CD4-positive, alpha-beta T cell treated with Interleukin-10 for 1 hour (primary cell): ENCODE measurements around the gene RNF6.

Source experiments
- DNase-seq: peaks from one replicate; pipeline ENCODE4 v3.0.0-alpha.2; 2020

The RNF6 gene

GRCh38 chr13:26225896-26226617, 3.9 kb upstream of the RNF6 start:
- DNase-seq = no peak

GRCh38 chr13:26222520-26223046, 469 bp upstream of the RNF6 start:
- DNase-seq = no peak

GRCh38 chr13:26221399-26221720, 754 bp downstream of the RNF6 start:
- DNase-seq = no peak

GRCh38 chr13:26220575-26220974, 1.5 kb downstream of the RNF6 start:
- no peak for DNase-seq

GRCh38 chr13:26219726-26220125, 2.4 kb downstream of the RNF6 start:
- no peak for DNase-seq

GRCh38 chr13:26216042-26216441, 6.1 kb downstream of the RNF6 start:
- DNase-seq = no peak

- DNase-seq = no peak
Observed at GRCh38 chr13:26213982-26214381, 8.1 kb downstream of the RNF6 start.

GRCh38 chr13:26213345-26213744, 8.8 kb downstream of the RNF6 start:
- DNase-seq = no peak

GRCh38 chr13:26208287-26208686, 13.8 kb downstream of the RNF6 start:
- DNase-seq = no peak

GRCh38 chr13:26202365-26202972, 19.6 kb downstream of the RNF6 start:
- no peak for DNase-seq

- DNase-seq = no peak
Observed at GRCh38 chr13:26200811-26201210, 21.3 kb downstream of the RNF6 start.

GRCh38 chr13:26198116-26198515, 24.0 kb downstream of the RNF6 start:
- DNase-seq = no peak

GRCh38 chr13:26197298-26197697, 24.8 kb downstream of the RNF6 start:
- DNase-seq = no peak

GRCh38 chr13:26186995-26187394, 35.1 kb downstream of the RNF6 start:
- DNase-seq = peak; percentile 1

- DNase-seq = peak; percentile 94
Observed at GRCh38 chr13:26186118-26186870, 35.8 kb downstream of the RNF6 start.

GRCh38 chr13:26185720-26186117, 36.4 kb downstream of the RNF6 start:
- no peak for DNase-seq

GRCh38 chr13:26184791-26185250, 37.3 kb downstream of the RNF6 start:
- DNase-seq = peak; percentile 83

GRCh38 chr13:26183416-26183815, 38.7 kb downstream of the RNF6 start:
- DNase-seq = no peak

GRCh38 chr13:26179344-26179743, 42.8 kb downstream of the RNF6 start:
- DNase-seq = no peak

- DNase-seq = no peak
Observed at GRCh38 chr13:26168835-26169234, 53.3 kb downstream of the RNF6 start.

- DNase-seq = no peak
Observed at GRCh38 chr13:26168237-26168814, 53.8 kb downstream of the RNF6 start.

- DNase-seq = no peak
Observed at GRCh38 chr13:26163812-26164211, 58.3 kb downstream of the RNF6 start.
